ENCODE results near the gene CLDN7.

Gene CLDN7

GRCh38 chr17:7218166-7218565 is 44.1 kb downstream of the CLDN7 start:
- DNase-seq, result no peak

- no peak for DNase-seq
Measured at GRCh38 chr17:7217113-7217987, 44.9 kb downstream of the CLDN7 start.

- DNase-seq, result no peak
Measured at GRCh38 chr17:7216242-7217112, 45.8 kb downstream of the CLDN7 start.

GRCh38 chr17:7215652-7216180 is 46.6 kb downstream of the CLDN7 start:
- no peak for DNase-seq

GRCh38 chr17:7215136-7215638 is 47.1 kb downstream of the CLDN7 start:
- DNase-seq, result no peak

GRCh38 chr17:7214300-7215135 is 47.8 kb downstream of the CLDN7 start:
- DNase-seq, result peak; percentile 100

GRCh38 chr17:7213895-7214299 is 48.4 kb downstream of the CLDN7 start:
- peak; percentile 78 for DNase-seq

GRCh38 chr17:7211491-7212273 is 50.6 kb downstream of the CLDN7 start:
- DNase-seq, result no peak
